Upper lobe of left lung (tissue), 4 donors: Measurements from ENCODE around the gene SCO1.

Experiments used
- EP300 ChIP-seq, 4 donors: sonication (generic); formaldehyde crosslinking; IDR thresholded peaks; one replicate each; pipeline ENCODE4 v1.5.1; 2017; ENCODE audit warnings: antibody characterized with exemption in 4 of 4, control low read depth in 2 of 4
- POLR2A ChIP-seq, 4 donors: fragments of 450-650 bp; IDR thresholded peaks; one replicate each; pipeline ENCODE4 v1.5.1; 2016 to 2017; ENCODE audit warnings: antibody characterized with exemption in 4 of 4, mild to moderate bottlenecking in 2 of 4
- POLR2AphosphoS5 ChIP-seq, 2 donors: sonication (generic); formaldehyde crosslinking; IDR thresholded peaks; one replicate each; pipeline ENCODE4 v1.5.1; 2017; ENCODE audit warnings: antibody characterized with exemption in 2 of 2
- TF ChIP-seq, protein P1 (sequence below), 6 experiments: fragments of 450-650 bp in 4 of 6; fragments of 200-600 bp in 2 of 6; sonication (generic) in 2 of 6; IDR thresholded peaks; one replicate each; pipeline ENCODE4 v1.5.1; 2016 to 2019; ENCODE audit warnings: antibody characterized with exemption in 6 of 6

DNA sequence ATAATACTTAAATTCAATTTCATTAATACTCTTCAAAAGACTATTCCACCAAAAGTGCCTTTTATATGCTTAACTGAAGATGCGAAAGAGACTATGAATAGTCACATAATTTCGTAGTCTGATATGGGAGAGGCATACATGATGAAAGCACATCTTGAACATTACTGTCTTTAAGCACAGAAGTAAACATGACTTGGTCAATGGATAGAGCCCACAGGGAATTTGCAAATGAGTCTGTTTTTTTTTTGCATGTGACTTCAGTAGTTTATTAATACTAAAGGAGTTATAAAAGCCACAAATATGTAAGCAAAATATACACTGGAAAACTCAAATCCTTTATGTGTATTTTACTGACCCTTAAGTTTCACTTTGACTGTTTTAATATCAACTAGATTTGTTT lies 16.0 kb upstream of the SCO1 start:
- TF ChIP-seq POLR2AphosphoS5 (IDR thresholded peaks at IDR 0.05) (no peak), POLR2A (IDR thresholded peaks at IDR 0.05) (no peak), EP300 (IDR thresholded peaks at IDR 0.05) (no peak)
- TF ChIP-seq, protein P1, sequence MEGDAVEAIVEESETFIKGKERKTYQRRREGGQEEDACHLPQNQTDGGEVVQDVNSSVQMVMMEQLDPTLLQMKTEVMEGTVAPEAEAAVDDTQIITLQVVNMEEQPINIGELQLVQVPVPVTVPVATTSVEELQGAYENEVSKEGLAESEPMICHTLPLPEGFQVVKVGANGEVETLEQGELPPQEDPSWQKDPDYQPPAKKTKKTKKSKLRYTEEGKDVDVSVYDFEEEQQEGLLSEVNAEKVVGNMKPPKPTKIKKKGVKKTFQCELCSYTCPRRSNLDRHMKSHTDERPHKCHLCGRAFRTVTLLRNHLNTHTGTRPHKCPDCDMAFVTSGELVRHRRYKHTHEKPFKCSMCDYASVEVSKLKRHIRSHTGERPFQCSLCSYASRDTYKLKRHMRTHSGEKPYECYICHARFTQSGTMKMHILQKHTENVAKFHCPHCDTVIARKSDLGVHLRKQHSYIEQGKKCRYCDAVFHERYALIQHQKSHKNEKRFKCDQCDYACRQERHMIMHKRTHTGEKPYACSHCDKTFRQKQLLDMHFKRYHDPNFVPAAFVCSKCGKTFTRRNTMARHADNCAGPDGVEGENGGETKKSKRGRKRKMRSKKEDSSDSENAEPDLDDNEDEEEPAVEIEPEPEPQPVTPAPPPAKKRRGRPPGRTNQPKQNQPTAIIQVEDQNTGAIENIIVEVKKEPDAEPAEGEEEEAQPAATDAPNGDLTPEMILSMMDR (IDR thresholded peaks at IDR 0.05) = no peak
